ENCODE results near the gene SYNE2. TPM values are rescaled to one million over a fixed set of nuclear protein-coding genes. Genes with fewer than 3 reads are reported as not detected.

SYNE2 gene
- total RNA-seq, 2 donors from 2014 or later = 104 to 390 TPM

GRCh38 chr14:63966407-63966806, 113.6 kb downstream of the SYNE2 start:
- Histone ChIP-seq H3K4me3 (no peak overlapping the region), H3K27me3 (replicated peaks; ENCODE audit: insufficient read depth) (no peaks in the 10 kb centered on the region), H3K27ac (no peak overlapping the region), H3K36me3 (no peaks in the 10 kb centered on the region), H3K4me1 (replicated peaks) (no peaks in the 10 kb centered on the region), H3K9me3 (no peaks in the 10 kb centered on the region)
- TF ChIP-seq POLR2A (IDR thresholded peaks at IDR 0.05) = no peak
- no peak for TF ChIP-seq CTCF (IDR thresholded peaks at IDR 0.05)
- TF ChIP-seq POLR2AphosphoS5 (IDR thresholded peaks at IDR 0.05) = no peak
- intact Hi-C loops (cut with DNase I) = no loop called here
- 92% methylated on average over 5 of the region's 5 CpGs for WGBS
- DNase-seq (ENCODE audit: low spot score) = no peak

- Histone ChIP-seq H3K4me3 (no peak overlapping the region), H3K27ac (no peak overlapping the region), H3K27me3 (replicated peaks; ENCODE audit: insufficient read depth) (no peaks in the 10 kb centered on the region), H3K36me3 (no peaks in the 10 kb centered on the region), H3K9me3 (no peaks in the 10 kb centered on the region), H3K4me1 (replicated peaks) (no peaks in the 10 kb centered on the region)
- DNase-seq (ENCODE audit: low spot score) = no peak
- intact Hi-C loops (cut with DNase I) = no loop called here
- 50% methylated on average over 3 of the region's 3 CpGs for WGBS
- TF ChIP-seq POLR2A (IDR thresholded peaks at IDR 0.05) (no peak), POLR2AphosphoS5 (IDR thresholded peaks at IDR 0.05) (no peak), CTCF (IDR thresholded peaks at IDR 0.05) (no peak)
Observed at GRCh38 chr14:63972323-63972932, 119.6 kb downstream of the SYNE2 start.

GRCh38 chr14:63974176-63974575, 121.4 kb downstream of the SYNE2 start:
- intact Hi-C loops (cut with DNase I) = no loop called here
- Histone ChIP-seq H3K4me3 (no peak overlapping the region), H3K36me3 (no peaks in the 10 kb centered on the region), H3K4me1 (replicated peaks) (no peaks in the 10 kb centered on the region), H3K27me3 (replicated peaks; ENCODE audit: insufficient read depth) (no peaks in the 10 kb centered on the region), H3K9me3 (no peaks in the 10 kb centered on the region), H3K27ac (no peak overlapping the region)
- 98% methylated on average over 5 of the region's 5 CpGs for WGBS
- DNase-seq (ENCODE audit: low spot score) = no peak
- TF ChIP-seq CTCF (IDR thresholded peaks at IDR 0.05) (no peak), POLR2A (IDR thresholded peaks at IDR 0.05) (no peak), POLR2AphosphoS5 (IDR thresholded peaks at IDR 0.05) (no peak)

- no peak for TF ChIP-seq POLR2A (IDR thresholded peaks at IDR 0.05)
- TF ChIP-seq POLR2AphosphoS5 (IDR thresholded peaks at IDR 0.05) = no peak
- no peak for TF ChIP-seq CTCF (IDR thresholded peaks at IDR 0.05)
Observed at GRCh38 chr14:63981569-63981968, 128.8 kb downstream of the SYNE2 start.

GRCh38 chr14:63982156-63982555, 129.4 kb downstream of the SYNE2 start:
- no peak for TF ChIP-seq POLR2AphosphoS5 (IDR thresholded peaks at IDR 0.05)
- Histone ChIP-seq H3K27me3 (replicated peaks; ENCODE audit: insufficient read depth) (no peaks in the 10 kb centered on the region), H3K27ac (no peak overlapping the region), H3K36me3 (no peaks in the 10 kb centered on the region), H3K9me3 (no peaks in the 10 kb centered on the region), H3K4me1 (replicated peaks) (no peaks in the 10 kb centered on the region), H3K4me3 (no peak overlapping the region)
- intact Hi-C loops (cut with DNase I) = no loop called here
- DNase-seq (ENCODE audit: low spot score) = no peak
- 95% methylated on average over 3 of the region's 3 CpGs for WGBS

More at GRCh38 chr14:63981569-63981968, 128.8 kb downstream of the SYNE2 start:
- Histone ChIP-seq H3K4me1 (replicated peaks) (no peaks in the 10 kb centered on the region), H3K27me3 (replicated peaks; ENCODE audit: insufficient read depth) (no peaks in the 10 kb centered on the region), H3K9me3 (no peaks in the 10 kb centered on the region), H3K27ac (no peak overlapping the region), H3K36me3 (no peaks in the 10 kb centered on the region), H3K4me3 (no peak overlapping the region)
- DNase-seq (ENCODE audit: low spot score) = no peak
- 94% methylated on average over 4 of the region's 4 CpGs for WGBS
- intact Hi-C loops (cut with DNase I) = no loop called here

Measured in prostate gland (tissue), 2 donors.